ENCODE data around the gene HOXD11.

- TF ChIP-seq ZNF687 (CRISPR knock-in tag; IDR thresholded peaks at IDR 0.05) (no peak), EP300 (IDR thresholded peaks at IDR 0.05; ENCODE audit: low read depth in 2 of 2, low read length in 2 of 2) (no peak), EP300 (CRISPR knock-in tag; IDR thresholded peaks at IDR 0.05; ENCODE audit: borderline replicate concordance) (no peak), SUZ12 (IDR thresholded peaks at IDR 0.05; ENCODE audit: low read depth, low read length) (no peak), CC2D1A (CRISPR knock-in tag; IDR thresholded peaks at IDR 0.05) (no peak), CBFB (CRISPR knock-in tag; IDR thresholded peaks at IDR 0.05) (no peak), RAD21 (CRISPR knock-in tag; IDR thresholded peaks at IDR 0.05) (no peak), REST (IDR thresholded peaks at IDR 0.05; ENCODE audit: borderline replicate concordance in 1 of 2, low read depth in 1 of 2, low read length in 2 of 2) (no peak), NCOA1 (CRISPR knock-in tag; IDR thresholded peaks at IDR 0.05) (no peak), POLR2A (IDR thresholded peaks at IDR 0.05; ENCODE audit: insufficient read depth in 1 of 2, low read depth in 2 of 2, low read length in 2 of 2) (no peak), BRD4 (CRISPR knock-in tag; IDR thresholded peaks at IDR 0.05) (no peak), ZBTB2 (CRISPR knock-in tag; IDR thresholded peaks at IDR 0.05; ENCODE audit: low read depth) (no peak), POLR2AphosphoS5 (IDR thresholded peaks at IDR 0.05; ENCODE audit: low read depth, low read length) (no peak), ELF4 (CRISPR knock-in tag; IDR thresholded peaks at IDR 0.05; ENCODE audit: borderline replicate concordance) (no peak)
- TF ChIP-seq, protein P1, sequence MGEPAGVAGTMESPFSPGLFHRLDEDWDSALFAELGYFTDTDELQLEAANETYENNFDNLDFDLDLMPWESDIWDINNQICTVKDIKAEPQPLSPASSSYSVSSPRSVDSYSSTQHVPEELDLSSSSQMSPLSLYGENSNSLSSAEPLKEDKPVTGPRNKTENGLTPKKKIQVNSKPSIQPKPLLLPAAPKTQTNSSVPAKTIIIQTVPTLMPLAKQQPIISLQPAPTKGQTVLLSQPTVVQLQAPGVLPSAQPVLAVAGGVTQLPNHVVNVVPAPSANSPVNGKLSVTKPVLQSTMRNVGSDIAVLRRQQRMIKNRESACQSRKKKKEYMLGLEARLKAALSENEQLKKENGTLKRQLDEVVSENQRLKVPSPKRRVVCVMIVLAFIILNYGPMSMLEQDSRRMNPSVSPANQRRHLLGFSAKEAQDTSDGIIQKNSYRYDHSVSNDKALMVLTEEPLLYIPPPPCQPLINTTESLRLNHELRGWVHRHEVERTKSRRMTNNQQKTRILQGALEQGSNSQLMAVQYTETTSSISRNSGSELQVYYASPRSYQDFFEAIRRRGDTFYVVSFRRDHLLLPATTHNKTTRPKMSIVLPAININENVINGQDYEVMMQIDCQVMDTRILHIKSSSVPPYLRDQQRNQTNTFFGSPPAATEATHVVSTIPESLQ (CRISPR knock-in tag; conservative IDR thresholded peaks at IDR 0.05): no peak
These were observed 16.2 kb upstream of the HOXD11 start for GRCh38 chr2:176090862-176091261.
